B cell (primary cell): ENCODE data around the gene DCN. TPM values are rescaled to one million over a fixed set of nuclear protein-coding genes. Genes with fewer than 3 reads are reported as not detected.

ENCODE experiments used
- ATAC-seq: fragments of 200-7000 bp; cut with Tn5 transposase; one replicate; pipeline ENCODE4 v1.10.0; 2021; ENCODE audit warnings: low read depth, mild to moderate bottlenecking, moderate number of reproducible peaks, moderate library complexity
- CTCF ChIA-PET: fragments of 350-600 bp; sonication (Branson Sonifier 250); formaldehyde crosslinking; loops from one replicate; lab custom pipeline; 2021; ENCODE audit warnings: antibody characterized with exemption, inconsistent platforms; lab: Charles Lee
- POLR2A ChIA-PET: fragments of 350-600 bp; sonication (Branson Sonifier 250); formaldehyde crosslinking; loops from one replicate; lab custom pipeline; 2021; ENCODE audit warnings: antibody characterized with exemption; lab: Charles Lee
- DNase-seq: peaks from one replicate; pipeline ENCODE4 v3.0.0; 2013
- H2AFZ ChIP-seq: 2 replicates; pipeline ENCODE4 v1.6.1; 2012; ENCODE audit warnings: mild to moderate bottlenecking, low read depth, low read length; ENCODE audit not compliant: insufficient read depth, poor library complexity, severe bottlenecking
- H3K27ac ChIP-seq, 2 donors: 1 replicate in 1 of 2; 2 replicates in 1 of 2; pipeline ENCODE4 v1.5.1; 2012 to 2013; ENCODE audit warnings: low read length in 2 of 2, mild to moderate bottlenecking in 2 of 2, moderate library complexity in 1 of 2
- H3K27me3 ChIP-seq, 4 experiments: fragments of 200-600 bp in 1 of 4; sonication (generic) in 1 of 4; replicated peaks in 1 of 4; 1 replicate in 2 of 4; 2 replicates in 2 of 4; pipeline versions ENCODE4 v1.6.1 to v1.7.0; 2013 to 2016; ENCODE audit warnings: low read length in 3 of 4, mild to moderate bottlenecking in 2 of 4, mixed read lengths in 1 of 4, moderate library complexity in 1 of 4; ENCODE audit not compliant: insufficient read depth in 4 of 4, control insufficient read depth in 3 of 4; ENCODE audit errors: control extremely low read depth in 1 of 4
- H3K36me3 ChIP-seq, 2 experiments: replicated peaks in 1 of 2; 1 replicate in 1 of 2; 2 replicates in 1 of 2; pipeline versions ENCODE4 v1.6.1 to v1.7.1; 2013; ENCODE audit warnings: low read length in 1 of 2; ENCODE audit not compliant: insufficient read depth in 2 of 2, control insufficient read depth in 1 of 2; ENCODE audit errors: control extremely low read depth in 1 of 2, extremely low read depth in 1 of 2
- H3K4me1 ChIP-seq, 2 donors: fragments of 200-600 bp in 1 of 2; sonication (generic) in 1 of 2; 1 replicate in 1 of 2; 2 replicates in 1 of 2; pipeline versions ENCODE4 v1.5.1 to v1.6.1; 2013 to 2017; ENCODE audit warnings: low read length in 2 of 2; ENCODE audit not compliant: control insufficient read depth in 2 of 2, insufficient read depth in 2 of 2
- H3K4me2 ChIP-seq: replicated peaks from 2 replicates; pipeline ENCODE3; 2012; ENCODE audit warnings: mild to moderate bottlenecking, low read depth, low read length; ENCODE audit not compliant: poor library complexity, severe bottlenecking
- H3K4me3 ChIP-seq, 5 experiments: fragments of 200-600 bp in 1 of 5; sonication (generic) in 1 of 5; 1 replicate in 3 of 5; 2 replicates in 2 of 5; pipeline versions ENCODE4 v1.5.1 to v1.7.0; 2011 to 2016; ENCODE audit warnings: low read length in 4 of 5, mild to moderate bottlenecking in 4 of 5, low read depth in 2 of 5, control low read depth in 1 of 5, moderate library complexity in 1 of 5; ENCODE audit not compliant: insufficient read depth in 1 of 5; ENCODE audit errors: control extremely low read depth in 1 of 5, extremely low read depth in 1 of 5
- H3K79me2 ChIP-seq: fragments of 200-600 bp; sonication (generic); one replicate; pipeline ENCODE4 v1.6.0; 2016; ENCODE audit warnings: low read length; ENCODE audit not compliant: control insufficient read depth, insufficient read depth
- H3K9ac ChIP-seq: fragments of 200-600 bp; sonication (generic); 2 replicates; pipeline ENCODE4 v1.6.1; 2017; ENCODE audit warnings: mild to moderate bottlenecking, low read length, moderate library complexity
- H3K9me3 ChIP-seq, 3 donors: one replicate each; pipeline versions ENCODE4 v1.6.1 to v1.7.1; 2013; ENCODE audit warnings: low read length in 2 of 3; ENCODE audit not compliant: control insufficient read depth in 2 of 3, insufficient read depth in 1 of 3; ENCODE audit errors: control extremely low read depth in 1 of 3
- H4K20me1 ChIP-seq: 2 replicates; pipeline ENCODE4 v1.6.0; 2012; ENCODE audit warnings: mild to moderate bottlenecking, low read length; ENCODE audit not compliant: insufficient read depth, control insufficient read depth, poor library complexity, severe bottlenecking
- H3K27ac Mint-ChIP-seq: one replicate; pipeline ENCODE4 v1.8.0; 2021; ENCODE audit warnings: mixed read lengths
- H3K27me3 Mint-ChIP-seq: one replicate; pipeline ENCODE4 v1.8.0; 2021; ENCODE audit warnings: mixed read lengths
- H3K4me1 Mint-ChIP-seq: one replicate; pipeline ENCODE4 v1.8.0; 2021; ENCODE audit warnings: mixed read lengths
- H3K4me3 Mint-ChIP-seq: one replicate; pipeline ENCODE4 v1.8.0; 2021; ENCODE audit warnings: mixed read lengths
- H3K9me3 Mint-ChIP-seq: one replicate; pipeline ENCODE4 v1.8.0; 2022; ENCODE audit warnings: mixed read lengths; ENCODE audit not compliant: insufficient read depth
- EZH2 ChIP-seq: IDR thresholded peaks from 2 replicates; pipeline ENCODE4 v1.6.1; 2012; ENCODE audit warnings: borderline replicate concordance, low read depth, mild to moderate bottlenecking, moderate library complexity, low read length; ENCODE audit not compliant: insufficient read depth, poor library complexity, severe bottlenecking
- WGBS: methylation state at CpG from one replicate; pipeline ENCODE4 v1.1.5; 2013; ENCODE audit warnings: missing lambda C conversion rate; ENCODE audit not compliant: insufficient coverage; 5-methylcytosine and 5-hydroxymethylcytosine counted together
- intact Hi-C: fragments of 100-400 bp; cut with micrococcal nuclease; formaldehyde crosslinking; loops from one replicate; pipeline ENCODE4 v1.10.0; 2022
- polyA plus RNA-seq: library from polyadenylated mRNA; depleted of rRNA; stranded (reverse); fragments of >200 nt; gene quantifications from 2 replicates; pipeline ENCODE4 v1.2.3, GENCODE V29; 2012
- total RNA-seq, 2 donors: library from RNA; stranded (reverse); fragments of 120-200 nt in 1 of 2; gene quantifications; 1 replicate in 1 of 2; 2 replicates in 1 of 2; pipeline versions ENCODE4 v1.2.3 to v1.2.4, GENCODE V29; 2013 to 2022
- TF ChIP-seq, protein P1 (sequence below): fragments of 200-600 bp; IDR thresholded peaks from one replicate; pipeline ENCODE4 v1.8.0; 2022; ENCODE audit warnings: antibody characterized with exemption, mild to moderate bottlenecking

The DCN gene
- total and polyA plus RNA-seq, 2 donors (not counting 1 experiment from before 2014, with no cell fraction given) = not detected

DNA sequence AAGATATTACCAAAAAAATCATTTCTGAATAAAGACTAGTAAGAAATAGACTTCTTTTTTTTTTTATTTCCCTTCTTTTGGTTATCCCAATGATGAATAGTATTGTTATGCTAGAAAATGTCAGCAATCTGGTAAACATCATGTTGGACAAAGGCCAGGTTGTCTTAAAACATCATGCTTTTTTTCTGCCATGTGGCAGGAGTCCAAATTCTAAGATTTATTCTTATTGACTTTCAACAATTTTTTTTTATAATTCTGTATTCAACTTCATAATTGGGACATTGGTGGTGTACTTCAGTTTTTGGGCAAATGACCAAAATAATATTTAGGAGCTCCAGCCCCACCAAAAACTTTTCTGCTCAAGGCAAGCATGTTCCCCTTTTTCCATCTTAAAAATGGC lies 10.5 kb downstream of the DCN start:
- no peak overlapping the region for H3K27ac Mint-ChIP-seq
- no peaks in the 10 kb centered on the region for H3K9me3 ChIP-seq
- intact Hi-C loops = no loop called here
- CTCF ChIA-PET = no interaction called here
- no peak for TF ChIP-seq EZH2
- TF ChIP-seq, protein P1, sequence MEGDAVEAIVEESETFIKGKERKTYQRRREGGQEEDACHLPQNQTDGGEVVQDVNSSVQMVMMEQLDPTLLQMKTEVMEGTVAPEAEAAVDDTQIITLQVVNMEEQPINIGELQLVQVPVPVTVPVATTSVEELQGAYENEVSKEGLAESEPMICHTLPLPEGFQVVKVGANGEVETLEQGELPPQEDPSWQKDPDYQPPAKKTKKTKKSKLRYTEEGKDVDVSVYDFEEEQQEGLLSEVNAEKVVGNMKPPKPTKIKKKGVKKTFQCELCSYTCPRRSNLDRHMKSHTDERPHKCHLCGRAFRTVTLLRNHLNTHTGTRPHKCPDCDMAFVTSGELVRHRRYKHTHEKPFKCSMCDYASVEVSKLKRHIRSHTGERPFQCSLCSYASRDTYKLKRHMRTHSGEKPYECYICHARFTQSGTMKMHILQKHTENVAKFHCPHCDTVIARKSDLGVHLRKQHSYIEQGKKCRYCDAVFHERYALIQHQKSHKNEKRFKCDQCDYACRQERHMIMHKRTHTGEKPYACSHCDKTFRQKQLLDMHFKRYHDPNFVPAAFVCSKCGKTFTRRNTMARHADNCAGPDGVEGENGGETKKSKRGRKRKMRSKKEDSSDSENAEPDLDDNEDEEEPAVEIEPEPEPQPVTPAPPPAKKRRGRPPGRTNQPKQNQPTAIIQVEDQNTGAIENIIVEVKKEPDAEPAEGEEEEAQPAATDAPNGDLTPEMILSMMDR = no peak
- ATAC-seq (no peak), DNase-seq (no peak)
- no peaks in the 10 kb centered on the region for H4K20me1 ChIP-seq
- H3K36me3 ChIP-seq = no peaks in the 10 kb centered on the region
- H3K9me3 Mint-ChIP-seq = no peaks in the 10 kb centered on the region
- POLR2A ChIA-PET = no interaction called here
- no peak overlapping the region for H3K9ac ChIP-seq
- H3K4me1 ChIP-seq = no peaks in the 10 kb centered on the region
- no peak overlapping the region for H3K4me3 ChIP-seq
- H3K27ac ChIP-seq = no peak overlapping the region
- H3K4me3 Mint-ChIP-seq = no peak overlapping the region
- H3K4me1 Mint-ChIP-seq = no peaks in the 10 kb centered on the region
- H3K27me3 ChIP-seq = no peaks in the 10 kb centered on the region
- H3K27me3 Mint-ChIP-seq = no peaks in the 10 kb centered on the region
- no peak overlapping the region for H2AFZ ChIP-seq
- H3K4me2 ChIP-seq = no peak overlapping the region
- H3K79me2 ChIP-seq = no peaks in the 10 kb centered on the region

DNA sequence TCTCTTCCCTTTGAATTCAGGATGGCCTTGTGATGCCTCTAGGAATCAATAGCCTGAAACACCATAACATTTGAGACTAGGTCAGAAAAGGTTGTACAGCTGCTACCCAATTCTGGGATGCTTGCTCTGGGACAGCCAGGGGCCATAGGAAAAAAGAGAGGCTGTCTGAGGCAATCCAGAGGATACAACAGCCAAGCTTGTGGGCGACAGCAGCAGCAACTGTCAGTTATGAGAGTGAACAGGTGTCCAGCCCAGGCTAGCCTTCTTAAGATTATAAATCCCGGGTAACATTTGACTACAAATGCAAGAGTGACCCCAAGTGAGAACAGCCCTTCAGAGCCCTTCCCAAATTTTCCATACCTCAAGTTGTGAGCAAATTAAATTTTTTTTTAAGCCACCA lies 11.1 kb downstream of the DCN start:
- Histone ChIP-seq H3K9ac (no peak overlapping the region), H2AFZ (no peak overlapping the region), H3K79me2 (no peaks in the 10 kb centered on the region), H3K27ac (no peak overlapping the region), H3K9me3 (no peaks in the 10 kb centered on the region), H3K4me3 (no peak overlapping the region), H3K4me1 (no peaks in the 10 kb centered on the region), H3K4me2 (no peak overlapping the region), H3K36me3 (no peaks in the 10 kb centered on the region), H4K20me1 (no peaks in the 10 kb centered on the region), H3K27me3 (no peaks in the 10 kb centered on the region)
- DNase-seq = no peak
- intact Hi-C loops = no loop called here
- no peaks in the 10 kb centered on the region for H3K27me3 Mint-ChIP-seq
- CTCF ChIA-PET = no interaction called here
- H3K4me3 Mint-ChIP-seq = no peak overlapping the region
- H3K27ac Mint-ChIP-seq = no peak overlapping the region
- WGBS = no CpG with 5 or more reads among the region's 2 CpGs
- H3K9me3 Mint-ChIP-seq = no peaks in the 10 kb centered on the region
- no peaks in the 10 kb centered on the region for H3K4me1 Mint-ChIP-seq
- TF ChIP-seq, protein P1 = no peak
- TF ChIP-seq EZH2 = no peak
- POLR2A ChIA-PET = no interaction called here
- no peak for ATAC-seq
